ENCODE data around the gene GATA2.

GATA2 gene

DNA sequence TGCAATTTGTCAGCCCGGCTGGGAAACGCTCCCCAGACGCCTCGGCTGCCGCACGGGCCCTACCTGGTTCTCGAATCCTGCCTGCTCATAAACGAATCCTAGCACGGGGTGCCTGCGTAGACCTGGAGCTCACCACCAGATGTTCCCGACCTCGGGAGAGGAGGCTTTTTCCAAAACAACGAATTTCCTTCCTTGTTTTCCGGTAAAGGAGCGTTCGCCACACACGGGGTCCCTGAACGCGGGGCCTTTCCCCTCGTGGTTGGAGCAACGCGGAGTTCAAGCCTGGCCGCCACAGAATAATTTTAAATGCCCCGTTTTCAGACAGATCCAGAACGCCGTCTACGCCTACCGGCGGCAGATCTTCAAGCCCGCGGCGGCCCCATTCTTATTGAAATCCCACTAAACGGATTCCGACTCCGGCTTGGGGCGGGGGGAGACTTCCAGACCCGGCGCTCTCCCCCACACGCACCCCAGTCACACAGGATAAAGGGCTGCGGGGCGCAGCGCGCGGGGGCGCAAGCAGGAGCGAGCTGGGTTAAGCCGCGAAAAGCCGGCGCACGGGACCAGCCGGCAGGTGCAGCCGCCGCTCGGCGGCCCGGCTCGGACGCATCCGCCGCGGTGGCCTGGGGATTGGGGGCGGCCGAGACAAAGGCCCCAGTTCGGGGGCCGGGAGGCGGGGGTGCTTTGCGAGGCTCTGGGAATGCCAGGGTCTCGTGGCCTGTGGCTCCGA is 895 bp downstream of the GATA2 start:
- peak; percentile 56 for DNase-seq (ENCODE audit: low read depth)
- TF ChIP-seq POLR2A (IDR thresholded peaks at IDR 0.05; ENCODE audit: extremely low read depth, insufficient read length) = no peak
- TF ChIP-seq, protein P1, sequence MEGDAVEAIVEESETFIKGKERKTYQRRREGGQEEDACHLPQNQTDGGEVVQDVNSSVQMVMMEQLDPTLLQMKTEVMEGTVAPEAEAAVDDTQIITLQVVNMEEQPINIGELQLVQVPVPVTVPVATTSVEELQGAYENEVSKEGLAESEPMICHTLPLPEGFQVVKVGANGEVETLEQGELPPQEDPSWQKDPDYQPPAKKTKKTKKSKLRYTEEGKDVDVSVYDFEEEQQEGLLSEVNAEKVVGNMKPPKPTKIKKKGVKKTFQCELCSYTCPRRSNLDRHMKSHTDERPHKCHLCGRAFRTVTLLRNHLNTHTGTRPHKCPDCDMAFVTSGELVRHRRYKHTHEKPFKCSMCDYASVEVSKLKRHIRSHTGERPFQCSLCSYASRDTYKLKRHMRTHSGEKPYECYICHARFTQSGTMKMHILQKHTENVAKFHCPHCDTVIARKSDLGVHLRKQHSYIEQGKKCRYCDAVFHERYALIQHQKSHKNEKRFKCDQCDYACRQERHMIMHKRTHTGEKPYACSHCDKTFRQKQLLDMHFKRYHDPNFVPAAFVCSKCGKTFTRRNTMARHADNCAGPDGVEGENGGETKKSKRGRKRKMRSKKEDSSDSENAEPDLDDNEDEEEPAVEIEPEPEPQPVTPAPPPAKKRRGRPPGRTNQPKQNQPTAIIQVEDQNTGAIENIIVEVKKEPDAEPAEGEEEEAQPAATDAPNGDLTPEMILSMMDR (IDR thresholded peaks at IDR 0.05; ENCODE audit: low read depth, low read length) = no peak
- peak overlapping the region; percentile 88 for H3K4me3 ChIP-seq (ENCODE audit: low read depth, low read length)

DNA sequence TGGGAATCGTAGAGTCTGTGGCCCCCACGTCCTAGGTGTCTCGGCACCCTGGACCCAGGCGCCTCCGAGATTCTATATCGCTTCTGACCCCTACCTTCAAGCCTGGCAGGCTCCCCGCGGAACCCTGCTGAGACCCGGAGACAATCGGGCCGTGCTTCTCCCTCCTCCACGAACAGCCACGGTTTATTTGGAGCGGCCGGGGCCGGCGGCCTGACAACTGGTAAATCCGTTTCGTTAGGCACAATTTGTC is 1.4 kb downstream of the GATA2 start:
- peak overlapping the region; percentile 88 for H3K4me3 ChIP-seq (ENCODE audit: low read depth, low read length)
- DNase-seq (ENCODE audit: low read depth) = no peak
- no peak for TF ChIP-seq POLR2A (IDR thresholded peaks at IDR 0.05; ENCODE audit: extremely low read depth, insufficient read length)
- no peak for TF ChIP-seq MYC (IDR thresholded peaks at IDR 0.05; ENCODE audit: low read depth, low read length)
- TF ChIP-seq, protein P1 (IDR thresholded peaks at IDR 0.05; ENCODE audit: low read depth, low read length) = no peak

DNA sequence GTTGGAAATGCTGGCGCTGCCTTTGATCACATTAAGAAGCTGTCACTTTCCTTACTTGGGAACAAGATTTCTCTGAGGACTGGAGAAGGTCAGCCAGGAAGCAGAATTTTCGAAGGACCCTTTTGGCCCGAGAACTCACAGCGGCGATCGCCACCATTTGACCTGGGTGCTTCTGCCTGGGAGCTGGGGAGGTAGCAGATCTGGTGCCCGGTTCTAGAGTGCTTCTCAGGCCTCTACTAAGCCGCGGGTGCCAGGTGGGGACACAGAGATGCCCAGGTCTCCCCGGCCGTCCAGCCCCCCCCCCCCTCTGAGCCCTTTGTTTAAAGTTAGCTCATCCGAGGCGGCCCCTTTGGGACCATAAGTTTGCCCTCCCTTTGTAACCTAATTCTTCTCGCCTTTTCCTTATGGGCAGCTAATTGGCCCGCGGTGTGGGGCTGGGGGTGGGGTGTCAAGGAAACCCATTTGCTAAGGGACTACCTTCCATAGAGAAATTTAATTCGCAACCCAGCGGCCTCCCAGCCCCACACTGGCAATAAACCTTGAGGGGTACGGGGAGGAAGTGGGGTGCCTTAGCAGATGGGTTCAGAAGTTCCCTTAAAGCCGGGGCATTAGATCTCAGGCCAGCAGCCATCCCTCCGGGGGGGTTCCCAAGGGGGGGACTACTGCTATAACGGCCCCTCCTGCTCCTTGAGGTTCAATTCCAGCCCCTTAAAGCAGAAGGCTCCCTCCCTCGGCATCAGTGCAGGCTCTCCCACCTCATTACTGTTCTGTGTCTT is 1.9 kb downstream of the GATA2 start:
- TF ChIP-seq MYC (IDR thresholded peaks at IDR 0.05; ENCODE audit: low read depth, low read length) (no peak), POLR2A (IDR thresholded peaks at IDR 0.05; ENCODE audit: extremely low read depth, insufficient read length) (no peak)
- TF ChIP-seq, protein P2, sequence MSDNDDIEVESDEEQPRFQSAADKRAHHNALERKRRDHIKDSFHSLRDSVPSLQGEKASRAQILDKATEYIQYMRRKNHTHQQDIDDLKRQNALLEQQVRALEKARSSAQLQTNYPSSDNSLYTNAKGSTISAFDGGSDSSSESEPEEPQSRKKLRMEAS (IDR thresholded peaks at IDR 0.05; ENCODE audit: low read depth, low read length) = no peak
- TF ChIP-seq, protein P1 (IDR thresholded peaks at IDR 0.05; ENCODE audit: low read depth, low read length) = no peak
- H3K4me3 ChIP-seq (ENCODE audit: low read depth, low read length) = peak overlapping the region; percentile 88
- DNase-seq (ENCODE audit: low read depth) = peak; percentile 36

DNA sequence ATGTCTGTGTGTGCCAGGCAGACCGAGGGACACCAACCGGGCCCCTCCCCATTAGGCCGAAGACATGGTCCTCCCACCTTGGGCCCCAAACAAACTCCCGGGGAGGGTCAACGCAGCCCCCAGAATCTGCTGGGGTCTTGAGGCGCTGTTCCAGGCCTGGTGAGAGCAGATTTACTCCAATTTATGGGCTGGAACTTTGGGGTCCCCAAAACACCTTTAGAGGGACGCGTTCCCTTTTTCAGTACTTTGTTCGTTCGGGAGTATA is 2.4 kb downstream of the GATA2 start:
- DNase-seq (ENCODE audit: low read depth) = no peak
- H3K4me3 ChIP-seq (ENCODE audit: low read depth, low read length) = peak overlapping the region; percentile 88
- no peak for TF ChIP-seq MYC (IDR thresholded peaks at IDR 0.05; ENCODE audit: low read depth, low read length)
- no peak for TF ChIP-seq POLR2A (IDR thresholded peaks at IDR 0.05; ENCODE audit: extremely low read depth, insufficient read length)
- TF ChIP-seq, protein P2 (IDR thresholded peaks at IDR 0.05; ENCODE audit: low read depth, low read length) = no peak
- TF ChIP-seq, protein P1 (IDR thresholded peaks at IDR 0.05; ENCODE audit: low read depth, low read length) = no peak

DNA sequence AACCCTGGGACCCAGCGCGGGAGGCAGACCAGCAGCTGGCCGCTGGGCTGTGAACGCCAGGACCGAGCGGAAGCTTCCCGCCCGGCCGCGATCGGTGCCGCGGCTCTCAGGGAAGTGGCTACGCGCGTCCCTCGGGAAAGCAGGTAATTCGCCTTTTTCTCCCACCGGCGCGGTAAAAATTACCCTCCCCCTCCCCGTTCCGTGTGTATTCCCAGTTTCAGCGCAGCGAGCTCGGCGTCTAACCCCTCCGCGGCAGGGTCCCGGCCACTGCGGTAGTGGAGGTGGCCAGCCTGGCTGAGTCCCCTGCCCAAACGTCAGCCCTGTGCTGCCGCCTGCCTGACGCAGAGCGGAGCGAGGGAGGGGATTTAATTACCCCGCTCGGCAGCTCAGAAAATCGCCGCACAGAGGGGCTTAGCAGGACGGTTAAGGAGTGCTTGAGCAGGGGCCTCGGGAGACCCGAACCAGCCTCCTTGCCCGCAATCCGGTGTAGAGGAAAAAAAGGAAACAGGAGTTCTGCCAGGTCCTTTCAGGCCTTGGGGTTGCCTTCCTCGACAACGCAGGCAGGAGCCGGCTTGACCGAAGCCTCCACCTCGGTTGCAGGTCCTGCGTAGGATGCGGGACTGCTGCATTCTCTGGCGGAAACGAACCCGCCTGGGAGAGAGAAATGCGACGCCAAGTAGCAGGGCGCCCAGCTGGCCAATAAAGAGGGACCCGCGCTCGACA is 2.9 kb downstream of the GATA2 start:
- DNase-seq (ENCODE audit: low read depth) = no peak
- H3K4me3 ChIP-seq (ENCODE audit: low read depth, low read length) = peak overlapping the region; percentile 88

More for the DNA sequence above, 2.9 kb downstream of the GATA2 start:
- no peak for TF ChIP-seq POLR2A (IDR thresholded peaks at IDR 0.05; ENCODE audit: extremely low read depth, insufficient read length)
- TF ChIP-seq MYC (IDR thresholded peaks at IDR 0.05; ENCODE audit: low read depth, low read length) = no peak
- TF ChIP-seq, protein P2 (IDR thresholded peaks at IDR 0.05; ENCODE audit: low read depth, low read length) = no peak
- TF ChIP-seq, protein P1 (IDR thresholded peaks at IDR 0.05; ENCODE audit: low read depth, low read length) = no peak

Measured in NB4 (cell line).